HT1080 (cell line): ENCODE measurements around the gene OR5AR1. TPM values are rescaled to one million over a fixed set of nuclear protein-coding genes. Genes with fewer than 3 reads are reported as not detected.

Source experiments
- small RNA-seq: library from RNA; depleted of rRNA; stranded (forward); fragments of <200 nt; gene quantifications from one replicate; pipeline ENCODE3, GENCODE V24; 2014
- total RNA-seq: library from RNA; depleted of rRNA; stranded (reverse); fragments of >200 nt; shearing (Covaris generic); gene quantifications from 2 replicates; pipeline ENCODE4 v1.2.3, GENCODE V29; 2014; rRNA removed

The OR5AR1 gene
- total RNA-seq, 1 experiment from 2014 or later: not detected

Small RNA genes lying within 50 kb of the gene (small RNA-seq; reads per million reads assigned to genes)
- not detected for gene AP004245.1

Other genes starting within 250 kb of the OR5AR1 start
- not detected in 2 replicates for gene OR5M3, start 190.3 kb upstream of the OR5AR1 start, total RNA-seq
- gene OR5M8, start 172.3 kb upstream of the OR5AR1 start, total RNA-seq: not detected in 2 replicates
- not detected in 2 replicates for gene OR5M11, start 120.4 kb upstream of the OR5AR1 start, total RNA-seq
- gene OR5M10, start 86.0 kb upstream of the OR5AR1 start, total RNA-seq: not detected in 2 replicates
- gene OR5M1, start 48.8 kb upstream of the OR5AR1 start, total RNA-seq: not detected in 2 replicates
- not detected in 2 replicates for gene OR5AP2, start 21.2 kb upstream of the OR5AR1 start, total RNA-seq
- not detected in 2 replicates for gene OR9G1, start 35.4 kb downstream of the OR5AR1 start, total RNA-seq
- not detected in 2 replicates for gene OR9G4, start 85.0 kb downstream of the OR5AR1 start, total RNA-seq